Neuronal stem cell (in vitro differentiated cells): ENCODE results near the gene IRF7.

ENCODE experiments used
- DNase-seq: peaks from one replicate; pipeline ENCODE4 v3.0.0-alpha.2; 2013; ENCODE audit warnings: low spot score
- H2AFZ ChIP-seq: one replicate; pipeline ENCODE4 v1.6.1; 2013; ENCODE audit warnings: mild to moderate bottlenecking, low read length, inconsistent platforms
- H2AK5ac ChIP-seq: 2 replicates; pipeline ENCODE4 v1.6.1; 2013; ENCODE audit warnings: low read depth, mild to moderate bottlenecking, inconsistent platforms, low read length, moderate library complexity, mixed read lengths
- H2BK120ac ChIP-seq: 2 replicates; pipeline ENCODE4 v1.6.1; 2013; ENCODE audit warnings: low read depth, mild to moderate bottlenecking, inconsistent platforms, low read length, moderate library complexity, mixed read lengths
- H2BK12ac ChIP-seq: one replicate; pipeline ENCODE4 v1.6.1; 2013; ENCODE audit warnings: low read length, inconsistent platforms
- H2BK15ac ChIP-seq: 2 replicates; pipeline ENCODE4 v1.6.1; 2013; ENCODE audit warnings: mild to moderate bottlenecking, low read length, inconsistent platforms, mixed read lengths
- H2BK5ac ChIP-seq: one replicate; pipeline ENCODE4 v1.6.1; 2013; ENCODE audit warnings: inconsistent platforms, mild to moderate bottlenecking, low read length, moderate library complexity
- H3K14ac ChIP-seq: one replicate; pipeline ENCODE4 v1.6.1; 2013; ENCODE audit warnings: low read length, inconsistent platforms
- H3K18ac ChIP-seq: 2 replicates; pipeline ENCODE4 v1.6.1; 2013; ENCODE audit warnings: low read length, inconsistent platforms
- H3K23ac ChIP-seq: 2 replicates; pipeline ENCODE4 v1.6.1; 2013; ENCODE audit warnings: low read depth, mild to moderate bottlenecking, mixed read lengths, low read length, inconsistent platforms; ENCODE audit not compliant: poor library complexity
- H3K27ac ChIP-seq: replicated peaks from 3 replicates; pipeline ENCODE4 v1.5.1; 2013; ENCODE audit warnings: low read length, inconsistent platforms
- H3K27me3 ChIP-seq, 3 experiments: 2 replicates each; pipeline ENCODE4 v1.6.1; 2013; ENCODE audit warnings: low read length in 3 of 3, mild to moderate bottlenecking in 2 of 3, inconsistent platforms in 1 of 3, low read depth in 1 of 3, mixed read lengths in 1 of 3, moderate library complexity in 1 of 3; ENCODE audit not compliant: control insufficient read depth in 3 of 3, insufficient read depth in 3 of 3
- H3K36me3 ChIP-seq, 2 donors: replicated peaks in 1 of 2; 2 replicates each; pipeline ENCODE4 v1.6.1; 2013; ENCODE audit warnings: low read length in 2 of 2; ENCODE audit not compliant: control insufficient read depth in 2 of 2, insufficient read depth in 2 of 2
- H3K4ac ChIP-seq: 2 replicates; pipeline ENCODE4 v1.6.1; 2013; ENCODE audit warnings: inconsistent platforms, mild to moderate bottlenecking, low read length, moderate library complexity
- H3K4me1 ChIP-seq, 2 donors: 1 replicate in 1 of 2; 2 replicates in 1 of 2; pipeline ENCODE4 v1.6.1; 2013; ENCODE audit warnings: low read length in 2 of 2, low read depth in 1 of 2; ENCODE audit not compliant: control insufficient read depth in 2 of 2, insufficient read depth in 1 of 2
- H3K4me2 ChIP-seq: one replicate; pipeline ENCODE4 v1.6.1; 2013; ENCODE audit warnings: mild to moderate bottlenecking, low read length, inconsistent platforms; ENCODE audit not compliant: insufficient read depth, poor library complexity, severe bottlenecking
- H3K4me3 ChIP-seq, 2 donors: 2 replicates each; pipeline ENCODE4 v1.5.1; 2013; ENCODE audit warnings: low read length in 2 of 2, mild to moderate bottlenecking in 2 of 2, inconsistent platforms in 1 of 2, moderate library complexity in 1 of 2
- H3K79me1 ChIP-seq: one replicate; pipeline ENCODE4 v1.6.1; 2013; ENCODE audit warnings: low read depth, mild to moderate bottlenecking, inconsistent platforms, low read length, moderate library complexity
- H3K9ac ChIP-seq: one replicate; pipeline ENCODE4 v1.6.1; 2013; ENCODE audit warnings: mild to moderate bottlenecking, low read depth, low read length, inconsistent platforms; ENCODE audit not compliant: poor library complexity
- H3K9me3 ChIP-seq, 2 donors: replicated peaks in 1 of 2; 2 replicates each; pipeline versions ENCODE3 to v1.6.1; 2013; ENCODE audit warnings: low read length in 2 of 2, mild to moderate bottlenecking in 2 of 2, inconsistent platforms in 1 of 2, low read depth in 1 of 2, mixed read lengths in 1 of 2, moderate library complexity in 1 of 2; ENCODE audit not compliant: control insufficient read depth in 2 of 2, insufficient read depth in 1 of 2
- H4K8ac ChIP-seq: one replicate; pipeline ENCODE4 v1.6.1; 2013; ENCODE audit warnings: low read depth, mild to moderate bottlenecking, inconsistent platforms, low read length, moderate library complexity
- H4K91ac ChIP-seq: one replicate; pipeline ENCODE4 v1.6.1; 2013; ENCODE audit warnings: low read length, low read depth, mild to moderate bottlenecking, inconsistent platforms; ENCODE audit not compliant: poor library complexity
- WGBS, 2 donors: extraction: QIAGEN DNeasy Blood & Tissue Kit; methylation state at CpG; one replicate each; pipeline ENCODE4 v1.1.7; 2013; ENCODE audit warnings: missing lambda C conversion rate in 2 of 2, mixed read lengths in 1 of 2; ENCODE audit not compliant: insufficient read length in 2 of 2, insufficient replicate concordance in 1 of 2; ENCODE audit errors: extremely low coverage in 2 of 2; 5-methylcytosine and 5-hydroxymethylcytosine counted together

Gene IRF7

GRCh38 chr11:605286-606129 is 10.2 kb downstream of the IRF7 start:
- no peaks in the 10 kb centered on the region for H3K4me1 ChIP-seq
- H3K4me2 ChIP-seq: no peak overlapping the region
- no peak overlapping the region for H2BK15ac ChIP-seq
- H3K4ac ChIP-seq: no peak overlapping the region
- H4K91ac ChIP-seq: no peak overlapping the region
- no peak overlapping the region for H2AK5ac ChIP-seq
- no peak overlapping the region for H3K27ac ChIP-seq
- no peaks in the 10 kb centered on the region for H3K27me3 ChIP-seq
- no peak overlapping the region for H3K4me3 ChIP-seq
- H2BK120ac ChIP-seq: no peak overlapping the region
- peaks cover 7% of the 10 kb centered on the region for H3K79me1 ChIP-seq
- H3K14ac ChIP-seq: no peak overlapping the region
- H2BK12ac ChIP-seq: no peak overlapping the region
- no peak overlapping the region for H3K9ac ChIP-seq
- DNase-seq: no peak
- WGBS, 2 donors: no CpG with 5 or more reads among the region's 33 CpGs
- H2BK5ac ChIP-seq: peak overlapping the region; percentile 14
- no peak overlapping the region for H2AFZ ChIP-seq
- no peaks in the 10 kb centered on the region for H3K9me3 ChIP-seq
- H3K36me3 ChIP-seq: peaks cover 72 to 96% of the 10 kb centered on the region in 2 donors
- peak overlapping the region; percentile 37 for H3K23ac ChIP-seq
- H3K18ac ChIP-seq: no peak overlapping the region
- no peak overlapping the region for H4K8ac ChIP-seq

GRCh38 chr11:603154-603553 is 12.6 kb downstream of the IRF7 start:
- no peak overlapping the region for H3K14ac ChIP-seq
- no CpG with 5 or more reads among the region's 13 CpGs for WGBS, 2 donors
- H3K4me2 ChIP-seq: no peak overlapping the region
- no peak overlapping the region for H4K8ac ChIP-seq
- no peak overlapping the region for H3K4me3 ChIP-seq
- no peak overlapping the region for H3K4ac ChIP-seq
- H4K91ac ChIP-seq: no peak overlapping the region
- peak overlapping the region; percentile 12 for H3K9ac ChIP-seq
- no peak overlapping the region for H2BK5ac ChIP-seq
- no peak overlapping the region for H2BK15ac ChIP-seq
- no peaks in the 10 kb centered on the region for H3K4me1 ChIP-seq
- H3K9me3 ChIP-seq: no peaks in the 10 kb centered on the region
- no peak overlapping the region for H2BK120ac ChIP-seq
- H3K18ac ChIP-seq: no peak overlapping the region
- no peak overlapping the region for H2BK12ac ChIP-seq
- H3K36me3 ChIP-seq: peaks cover 66 to 94% of the 10 kb centered on the region in 2 donors
- H2AFZ ChIP-seq: no peak overlapping the region
- DNase-seq: no peak
- no peak overlapping the region for H3K27ac ChIP-seq
- no peak overlapping the region for H2AK5ac ChIP-seq
- no peaks in the 10 kb centered on the region for H3K27me3 ChIP-seq
- peaks cover 8% of the 10 kb centered on the region for H3K79me1 ChIP-seq
- no peak overlapping the region for H3K23ac ChIP-seq

- no peak overlapping the region for H3K18ac ChIP-seq
- no peaks in the 10 kb centered on the region for H3K4me1 ChIP-seq
- no peak overlapping the region for H2BK5ac ChIP-seq
- H3K9ac ChIP-seq: no peak overlapping the region
- H4K8ac ChIP-seq: no peak overlapping the region
- no peak overlapping the region for H3K4ac ChIP-seq
- WGBS, 2 donors: no CpG with 5 or more reads among the region's 23 CpGs
- peaks cover 6% of the 10 kb centered on the region for H3K79me1 ChIP-seq
- no peaks in the 10 kb centered on the region for H3K27me3 ChIP-seq
- no peak overlapping the region for H2AFZ ChIP-seq
- peaks cover 63 to 94% of the 10 kb centered on the region in 2 donors for H3K36me3 ChIP-seq
- H4K91ac ChIP-seq: no peak overlapping the region
- no peak overlapping the region for H2BK15ac ChIP-seq
- H2AK5ac ChIP-seq: no peak overlapping the region
- no peak overlapping the region for H3K14ac ChIP-seq
- H2BK12ac ChIP-seq: no peak overlapping the region
- H3K27ac ChIP-seq: no peak overlapping the region
- no peak overlapping the region for H2BK120ac ChIP-seq
- no peaks in the 10 kb centered on the region for H3K9me3 ChIP-seq
- no peak overlapping the region for H3K4me2 ChIP-seq
- H3K23ac ChIP-seq: no peak overlapping the region
- DNase-seq: no peak
- H3K4me3 ChIP-seq: peak overlapping the region in 1 of 2 donors; percentile 48
These were observed 14.0 kb downstream of the IRF7 start for GRCh38 chr11:601573-602245.

GRCh38 chr11:598005-598680 is 17.6 kb downstream of the IRF7 start:
- no peak overlapping the region for H2BK120ac ChIP-seq
- no peaks in the 10 kb centered on the region for H3K9me3 ChIP-seq
- no peak overlapping the region for H3K4ac ChIP-seq
- H3K36me3 ChIP-seq: peaks cover 57 to 95% of the 10 kb centered on the region in 2 donors
- no peak overlapping the region for H3K4me3 ChIP-seq
- DNase-seq: no peak
- peak overlapping the region; percentile 53 for H2BK5ac ChIP-seq
- H3K14ac ChIP-seq: no peak overlapping the region
- no peak overlapping the region for H3K18ac ChIP-seq
- peak overlapping the region; percentile 17 for H3K23ac ChIP-seq
- no CpG with 5 or more reads among the region's 30 CpGs for WGBS, 2 donors
- no peak overlapping the region for H2AK5ac ChIP-seq
- no peak overlapping the region for H4K91ac ChIP-seq
- H2BK15ac ChIP-seq: no peak overlapping the region
- H3K9ac ChIP-seq: no peak overlapping the region
- H3K27ac ChIP-seq: no peak overlapping the region
- no peak overlapping the region for H2BK12ac ChIP-seq
- peaks cover 8% of the 10 kb centered on the region for H3K79me1 ChIP-seq
- no peak overlapping the region for H3K4me2 ChIP-seq
- H2AFZ ChIP-seq: no peak overlapping the region
- no peak overlapping the region for H4K8ac ChIP-seq
- no peaks in the 10 kb centered on the region for H3K27me3 ChIP-seq
- H3K4me1 ChIP-seq: no peaks in the 10 kb centered on the region
